ENCODE measurements around the gene DRC3. TPM values are rescaled to one million over a fixed set of nuclear protein-coding genes. Genes with fewer than 3 reads are reported as not detected.

The DRC3 gene
- total RNA-seq, 1 donor from 2014 or later: 7.2 TPM

DNA sequence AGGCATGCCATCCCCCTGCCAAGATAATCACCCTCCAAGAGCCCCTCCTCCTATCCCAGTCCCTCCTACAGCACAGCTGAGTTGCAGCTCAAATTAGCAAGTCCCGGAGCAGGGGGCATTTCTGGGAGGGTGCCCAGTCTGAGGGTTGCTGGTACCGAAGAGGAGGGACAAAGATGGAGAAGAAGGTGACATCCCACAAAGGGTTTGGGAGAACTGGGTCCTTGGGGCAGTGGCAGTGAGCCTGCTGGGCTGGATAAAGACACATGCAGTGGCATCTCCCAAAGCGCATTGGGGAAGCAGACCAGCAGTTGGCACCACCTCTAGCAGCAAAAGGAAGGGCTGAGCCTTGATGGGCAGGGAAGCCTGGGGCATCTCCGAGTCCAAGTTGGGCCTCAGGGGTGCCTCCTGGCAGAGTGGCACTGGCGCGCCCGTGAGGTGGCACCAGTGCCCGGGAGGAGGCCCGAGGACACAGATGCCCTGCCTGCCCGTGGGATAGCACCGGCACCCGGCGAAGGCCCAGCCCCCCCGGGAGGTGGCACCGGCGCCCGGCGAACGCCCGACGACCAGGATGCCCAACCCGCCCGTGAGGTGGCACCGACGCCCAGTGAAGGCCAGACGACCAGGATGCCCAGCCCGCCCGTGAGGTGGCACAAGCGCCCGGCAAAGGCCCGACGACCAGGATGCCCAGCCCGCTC lies 1.1 kb upstream of the DRC3 start:
- Histone ChIP-seq H3K4me3 (peak overlapping the region; percentile 56 to 69), H3K9me3 (no peaks in the 10 kb centered on the region), H3K27me3 (no peaks in the 10 kb centered on the region), H3K36me3 (no peaks in the 10 kb centered on the region), H3K27ac (peak overlapping the region; percentile 86 to 87), H3K4me1 (peaks cover 6 to 17% of the 10 kb centered on the region in 2 donors)
- TF ChIP-seq, protein P1, sequence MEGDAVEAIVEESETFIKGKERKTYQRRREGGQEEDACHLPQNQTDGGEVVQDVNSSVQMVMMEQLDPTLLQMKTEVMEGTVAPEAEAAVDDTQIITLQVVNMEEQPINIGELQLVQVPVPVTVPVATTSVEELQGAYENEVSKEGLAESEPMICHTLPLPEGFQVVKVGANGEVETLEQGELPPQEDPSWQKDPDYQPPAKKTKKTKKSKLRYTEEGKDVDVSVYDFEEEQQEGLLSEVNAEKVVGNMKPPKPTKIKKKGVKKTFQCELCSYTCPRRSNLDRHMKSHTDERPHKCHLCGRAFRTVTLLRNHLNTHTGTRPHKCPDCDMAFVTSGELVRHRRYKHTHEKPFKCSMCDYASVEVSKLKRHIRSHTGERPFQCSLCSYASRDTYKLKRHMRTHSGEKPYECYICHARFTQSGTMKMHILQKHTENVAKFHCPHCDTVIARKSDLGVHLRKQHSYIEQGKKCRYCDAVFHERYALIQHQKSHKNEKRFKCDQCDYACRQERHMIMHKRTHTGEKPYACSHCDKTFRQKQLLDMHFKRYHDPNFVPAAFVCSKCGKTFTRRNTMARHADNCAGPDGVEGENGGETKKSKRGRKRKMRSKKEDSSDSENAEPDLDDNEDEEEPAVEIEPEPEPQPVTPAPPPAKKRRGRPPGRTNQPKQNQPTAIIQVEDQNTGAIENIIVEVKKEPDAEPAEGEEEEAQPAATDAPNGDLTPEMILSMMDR (IDR thresholded peaks at IDR 0.05): no peak
- peak in 1 of 2 donors; percentile 74 for DNase-seq (ENCODE audit: low spot score in 2 of 2)
- intact Hi-C loops (cut with DNase I): loop anchor here (1.0 to 5.0 kb wide), 8 partner anchors 13 to 391 kb away; partner anchors contain the start of genes ALKBH5, ATPAF2, GID4 and RAI1

DNA sequence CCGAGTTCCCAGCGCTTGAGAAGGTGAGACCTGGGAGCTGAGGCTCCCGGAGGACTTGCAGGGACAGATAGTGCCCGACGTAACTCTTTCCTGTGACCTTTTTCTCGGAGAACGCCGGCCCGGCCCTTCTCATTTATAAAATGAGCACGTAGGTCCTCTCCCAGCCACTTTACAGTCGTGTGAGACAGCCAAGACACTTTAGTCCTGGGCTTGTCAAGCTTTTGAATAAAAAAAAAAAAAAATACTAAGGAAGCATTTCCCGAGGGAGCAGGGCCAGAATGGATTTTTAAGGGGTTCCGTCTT lies 241 bp downstream of the DRC3 start:
- TF ChIP-seq, protein P1 (IDR thresholded peaks at IDR 0.05): no peak
- peaks cover 6 to 17% of the 10 kb centered on the region in 2 donors for H3K4me1 ChIP-seq
- intact Hi-C loops (cut with DNase I): loop anchor here (1.0 to 5.0 kb wide), 8 partner anchors 15 to 389 kb away; partner anchors contain the start of genes ALKBH5, ATPAF2, GID4 and RAI1
- no peaks in the 10 kb centered on the region for H3K36me3 ChIP-seq
- no peak for DNase-seq (ENCODE audit: low spot score in 2 of 2)
- no peaks in the 10 kb centered on the region for H3K9me3 ChIP-seq
- H3K27ac ChIP-seq: peak overlapping the region in 1 of 2 donors; percentile 59
- peak overlapping the region; percentile 56 to 68 for H3K4me3 ChIP-seq
- no peaks in the 10 kb centered on the region for H3K27me3 ChIP-seq

DNA sequence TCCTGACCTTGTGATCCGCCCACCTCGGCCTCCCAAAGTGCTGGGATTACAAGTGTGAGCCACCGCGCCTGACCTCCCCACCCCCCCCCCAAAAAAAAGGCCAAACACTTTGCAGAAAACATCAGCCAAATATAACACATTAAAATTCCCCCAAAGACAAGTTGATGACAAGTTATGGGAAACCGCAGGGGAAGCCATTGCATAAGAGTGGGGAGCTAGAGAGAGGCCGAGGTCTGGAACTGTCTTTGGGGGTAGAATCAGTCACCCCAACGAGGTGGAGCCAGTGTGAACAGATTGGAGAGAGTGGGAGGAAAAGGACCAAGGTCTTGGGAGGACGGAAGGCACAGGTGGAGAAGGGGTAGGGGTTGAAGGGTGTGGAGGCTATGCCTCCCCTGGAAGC lies 2.8 kb downstream of the DRC3 start:
- Histone ChIP-seq H3K4me3 (no peak overlapping the region), H3K9me3 (no peaks in the 10 kb centered on the region), H3K27me3 (no peaks in the 10 kb centered on the region), H3K4me1 (peaks cover 6 to 14% of the 10 kb centered on the region in 2 donors), H3K27ac (no peak overlapping the region), H3K36me3 (no peaks in the 10 kb centered on the region)
- TF ChIP-seq, protein P1 (IDR thresholded peaks at IDR 0.05): no peak
- intact Hi-C loops (cut with DNase I): no loop called here
- DNase-seq (ENCODE audit: low spot score in 2 of 2): no peak

DNA sequence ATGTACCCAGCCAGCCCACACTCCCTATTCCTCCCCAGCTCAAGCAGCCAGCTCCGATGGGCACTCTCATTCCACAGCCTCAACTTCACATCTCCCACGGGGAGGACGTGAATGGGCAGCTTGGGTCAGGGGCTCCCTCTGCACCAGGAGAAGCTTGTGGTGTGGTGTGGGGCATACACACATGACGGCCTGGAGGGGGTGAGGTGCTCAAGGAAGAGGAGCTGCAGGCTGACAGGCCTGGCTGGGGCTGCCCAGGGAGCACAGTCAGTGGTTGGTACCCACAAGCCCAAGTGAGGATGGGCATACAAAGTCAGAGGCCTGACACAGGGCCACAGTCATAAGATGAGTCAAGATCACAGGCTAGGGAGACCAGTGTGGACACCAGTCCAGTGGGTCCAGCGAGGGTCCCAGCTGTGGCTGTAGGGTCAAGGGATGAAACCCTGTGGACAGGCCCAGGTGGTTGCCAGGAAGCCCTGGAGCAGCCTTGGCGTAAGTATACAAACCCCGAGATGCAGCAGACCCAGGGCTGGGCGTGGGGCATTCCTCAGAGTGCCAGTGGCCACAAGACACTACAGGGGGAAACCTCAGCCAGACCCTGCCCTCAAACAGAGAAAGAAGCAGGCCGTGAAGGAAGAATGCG lies 4.4 kb downstream of the DRC3 start:
- H3K9me3 ChIP-seq: no peaks in the 10 kb centered on the region
- intact Hi-C loops (cut with DNase I): no loop called here
- TF ChIP-seq, protein P1 (IDR thresholded peaks at IDR 0.05): no peak
- H3K4me3 ChIP-seq: no peak overlapping the region
- H3K4me1 ChIP-seq: peaks cover 0 to 4% of the 10 kb centered on the region in 2 donors
- no peak overlapping the region for H3K27ac ChIP-seq
- no peaks in the 10 kb centered on the region for H3K27me3 ChIP-seq
- DNase-seq (ENCODE audit: low spot score in 2 of 2): no peak
- no peaks in the 10 kb centered on the region for H3K36me3 ChIP-seq

DNA sequence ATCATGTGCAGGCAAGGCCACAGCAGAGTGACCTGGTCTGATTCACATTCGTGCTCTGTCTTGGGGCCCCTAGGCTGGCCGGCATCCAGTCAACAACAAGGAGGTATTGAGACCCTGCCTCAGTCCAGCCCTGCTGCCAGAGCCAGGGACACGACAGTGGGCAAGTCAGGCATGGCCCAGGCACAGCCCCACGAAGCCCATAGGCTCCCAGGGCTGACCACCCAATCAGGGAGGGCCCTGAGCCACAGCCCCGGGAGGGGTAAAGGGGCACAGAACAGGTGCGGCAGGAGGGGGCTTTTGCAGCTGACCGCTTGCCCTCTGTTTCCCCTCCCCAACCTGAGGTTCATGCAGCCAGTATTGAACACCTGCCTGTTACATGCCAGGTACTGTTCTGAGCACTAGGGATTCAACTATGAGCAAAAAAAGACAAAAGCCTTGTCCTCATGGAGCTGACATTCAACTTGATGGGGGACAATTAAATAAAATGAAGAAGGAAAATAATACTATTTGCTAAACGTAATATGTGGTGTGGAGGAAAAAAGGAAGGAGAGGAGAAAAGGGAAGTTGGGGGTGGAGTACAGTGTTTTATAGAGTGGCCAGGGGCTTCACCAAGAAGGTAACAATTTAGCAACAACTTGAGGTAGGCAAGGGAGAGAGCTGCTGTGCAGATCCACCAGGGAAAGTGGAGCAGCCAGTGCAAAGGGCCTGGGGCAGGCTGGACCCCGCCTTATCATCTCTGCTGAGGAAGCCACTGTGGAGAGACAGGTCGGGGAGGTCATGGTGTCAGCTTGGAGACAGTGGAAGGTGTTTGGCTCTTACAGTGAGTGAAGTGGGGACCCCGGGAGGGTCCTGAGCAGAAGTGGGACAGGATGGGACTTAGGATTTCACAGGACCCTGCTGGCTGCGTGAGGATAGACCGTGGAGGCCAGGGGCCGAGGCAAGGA lies 6.1 kb downstream of the DRC3 start:
- intact Hi-C loops (cut with DNase I): no loop called here
- no peak overlapping the region for H3K4me3 ChIP-seq
- no peaks in the 10 kb centered on the region for H3K4me1 ChIP-seq
- TF ChIP-seq, protein P1 (IDR thresholded peaks at IDR 0.05): no peak
- H3K9me3 ChIP-seq: no peaks in the 10 kb centered on the region
- no peaks in the 10 kb centered on the region for H3K36me3 ChIP-seq
- no peaks in the 10 kb centered on the region for H3K27me3 ChIP-seq
- no peak overlapping the region for H3K27ac ChIP-seq
- DNase-seq (ENCODE audit: low spot score in 2 of 2): no peak

Data from ascending aorta (tissue), 2 donors.